AG10803 (cell line): ENCODE data around the gene RASSF5.

Experiments used
- DNase-seq: peaks from one replicate; pipeline ENCODE4 v3.0.0; 2010; ENCODE audit warnings: low read depth
- H3K4me3 ChIP-seq: 2 replicates; pipeline ENCODE4 v1.5.1; 2011; ENCODE audit warnings: mild to moderate bottlenecking, low read length, control low read depth
- CTCF ChIP-seq: conservative IDR thresholded peaks from 2 replicates; pipeline ENCODE4 v1.5.1; 2011; ENCODE audit warnings: mild to moderate bottlenecking, low read length, control low read depth, inconsistent platforms

RASSF5 gene

GRCh38 chr1:206589206-206589605 is 81.9 kb downstream of the RASSF5 start:
- no peak for TF ChIP-seq CTCF
- DNase-seq, result peak; percentile 91
- H3K4me3 ChIP-seq, result no peak overlapping the region

- peak; percentile 53 for DNase-seq
Observed at GRCh38 chr1:206590025-206590758, 82.9 kb downstream of the RASSF5 start.

GRCh38 chr1:206591226-206591625 is 83.9 kb downstream of the RASSF5 start:
- DNase-seq, result peak; percentile 33
- H3K4me3 ChIP-seq, result no peak overlapping the region
- no peak for TF ChIP-seq CTCF

More at GRCh38 chr1:206590025-206590758, 82.9 kb downstream of the RASSF5 start:
- peak; percentile 23; the same call in 1 of the 2 replicates for TF ChIP-seq CTCF
- no peak overlapping the region for H3K4me3 ChIP-seq

DNA sequence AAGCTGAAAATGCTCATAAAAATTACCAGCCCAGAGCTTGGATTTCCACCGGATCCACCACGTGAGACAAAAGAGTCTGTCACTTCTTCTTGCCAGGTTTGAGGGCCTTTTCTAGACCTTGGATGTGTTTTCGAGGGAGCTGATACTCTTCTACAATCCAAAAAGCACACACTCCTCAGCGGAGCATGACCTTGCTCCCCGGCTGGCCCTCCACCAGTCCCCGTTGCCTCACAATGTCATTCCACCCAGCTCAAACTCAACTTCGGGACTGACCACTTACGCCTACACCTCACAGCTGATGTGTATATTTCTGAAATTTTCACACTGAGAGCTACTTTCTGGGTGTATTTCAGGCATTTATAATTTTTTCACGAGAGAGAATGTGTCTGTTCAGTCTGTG is 84.4 kb downstream of the RASSF5 start:
- H3K4me3 ChIP-seq, result no peak overlapping the region
- no peak for DNase-seq
- TF ChIP-seq CTCF, result no peak

- DNase-seq, result no peak
- no peak for TF ChIP-seq CTCF
- H3K4me3 ChIP-seq, result no peak overlapping the region
Observed at GRCh38 chr1:206593351-206593925, 86.1 kb downstream of the RASSF5 start.

DNA sequence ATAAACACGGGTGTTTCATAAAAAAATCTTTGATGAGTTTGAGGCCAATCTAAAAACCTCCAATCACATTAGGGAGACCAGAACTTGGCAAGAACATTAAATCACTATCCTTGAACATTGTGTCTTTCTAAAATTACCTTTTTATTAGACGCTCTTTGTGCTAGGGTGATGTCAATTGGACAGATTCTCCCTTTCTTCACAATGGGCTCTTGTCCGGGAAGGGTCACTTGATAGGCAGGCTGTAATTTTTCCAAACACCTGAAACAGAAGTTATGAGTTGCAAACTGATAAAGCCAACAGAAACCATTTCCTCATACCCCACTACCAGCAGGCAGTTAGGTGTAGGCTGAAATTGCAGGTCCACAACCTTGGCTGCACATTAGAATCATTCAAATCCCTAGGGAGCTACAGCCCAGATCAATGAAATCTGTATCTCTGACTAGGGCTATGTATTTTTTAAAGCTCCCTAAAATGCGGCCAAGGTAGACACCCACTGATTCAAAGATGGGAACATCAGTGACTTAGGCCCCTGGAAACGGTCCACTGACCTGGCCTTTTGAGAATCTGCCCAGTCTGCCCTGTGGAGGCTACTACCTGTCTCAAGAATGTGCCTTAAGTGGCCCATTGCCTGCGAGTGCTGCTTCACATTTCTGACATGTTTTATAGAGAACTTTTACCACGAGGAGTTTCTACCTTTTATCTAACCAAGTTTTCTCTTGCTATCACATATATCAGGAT is 88.4 kb downstream of the RASSF5 start:
- H3K4me3 ChIP-seq, result no peak overlapping the region
- no peak for DNase-seq
- no peak for TF ChIP-seq CTCF
